ENCODE results near the gene BEST4. TPM values are rescaled to one million over a fixed set of nuclear protein-coding genes. Genes with fewer than 3 reads are reported as not detected.
"Not testable (repeated sequence)": the region's sequence is repeated elsewhere in the genome, so short reads cannot be mapped to it uniquely, and the experiment has no call there.

BEST4 gene
- total and polyA plus RNA-seq, 5 experiments from 2014 or later: 0.29 to 2.2 (median 0.98) TPM; not detected in 1

- POLR2A ChIA-PET: interaction anchor here (0.7 to 16.4 kb wide), 11 partner anchors 9 to 213 kb away, joined by 3 to 590 read pairs (median 28); partner anchors contain the start of genes BEST4, BTBD19, DYNLT4 and HECTD3
- no peak for ATAC-seq
- DNase-seq: peak in 1 of 10 donors; percentile 54
- Mint-ChIP-seq H3K27me3 (no peaks in the 10 kb centered on the region), H3K4me1 (peaks cover 16 to 39% (median 35%) of the 10 kb centered on the region in 4 donors), H3K9me3 (no peaks in the 10 kb centered on the region), H3K36me3 (peaks cover 4 to 15% (median 10%) of the 10 kb centered on the region in 3 donors), H3K27ac (peak overlapping the region; percentile 86 to 99 (median 98)), H3K4me3 (peak overlapping the region in 6 of 10 donors; percentile 26 to 99 (median 58))
Observed at GRCh38 chr1:44798481-44799365, 10.8 kb upstream of the BEST4 start.

- H3K36me3 Mint-ChIP-seq, H3K9me3 Mint-ChIP-seq, ATAC-seq, H3K27me3 Mint-ChIP-seq, H3K4me3 Mint-ChIP-seq: not testable (repeated sequence)
- H3K4me1 Mint-ChIP-seq: peaks cover 11 to 31% (median 27%) of the 10 kb centered on the region in 4 donors
- peak overlapping the region in 5 of 10 donors; percentile 39 to 89 (median 78) for H3K27ac Mint-ChIP-seq
- peak in 1 of 10 donors; percentile 13 for DNase-seq
- POLR2A ChIA-PET: interaction anchor here (0.8 to 16.4 kb wide), 3 partner anchors 14 to 77 kb away, joined by 3 to 590 read pairs (median 413); partner anchors contain the start of genes BTBD19 and DYNLT4
Observed at GRCh38 chr1:44797886-44798285, 9.9 kb upstream of the BEST4 start.

DNA sequence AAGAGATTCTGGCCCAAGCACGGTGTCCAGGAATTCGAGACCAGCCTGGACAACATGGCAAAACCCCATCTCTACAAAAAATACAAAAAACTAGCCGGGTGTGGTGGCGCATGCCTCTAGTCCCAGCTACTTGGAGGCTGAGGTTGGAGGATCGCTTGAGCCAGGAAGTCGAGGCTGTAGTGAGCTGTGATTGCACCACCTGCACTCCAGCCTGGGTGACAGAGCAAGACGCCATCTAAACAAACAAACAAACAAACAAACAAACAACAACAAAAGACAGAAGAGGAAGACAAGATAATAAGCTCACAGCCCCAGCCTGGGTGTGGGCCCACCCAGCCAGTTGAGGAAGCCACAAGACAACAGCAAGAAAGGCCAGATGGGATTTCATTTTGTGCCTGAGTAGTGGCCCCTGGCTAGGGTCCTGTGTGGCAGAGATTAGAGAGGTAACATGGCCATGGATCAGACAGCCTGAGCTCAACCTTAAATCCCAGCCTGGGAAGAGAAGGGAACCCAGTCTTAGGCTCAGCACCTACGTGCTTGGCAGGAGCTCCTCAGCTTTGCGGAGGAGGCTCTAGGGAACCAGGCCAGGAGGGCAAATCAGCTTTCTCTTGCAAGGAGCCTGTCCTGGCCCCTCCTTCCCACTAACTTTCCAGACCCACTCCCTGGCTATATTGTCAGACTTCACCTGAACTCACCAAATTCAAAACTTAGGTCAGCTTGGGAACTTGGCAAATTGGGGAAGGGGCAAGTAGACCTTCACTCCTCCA, 4.9 kb upstream of the BEST4 start:
- peak overlapping the region in 2 of 10 donors; percentile 34 to 37 for H3K27ac Mint-ChIP-seq
- no peaks in the 10 kb centered on the region for H3K9me3 Mint-ChIP-seq
- H3K36me3 Mint-ChIP-seq: no peaks in the 10 kb centered on the region
- H3K27me3 Mint-ChIP-seq: no peaks in the 10 kb centered on the region
- POLR2A ChIA-PET: interaction anchor here (0.8 to 11.9 kb wide), 4 partner anchors 21 to 65 kb away, joined by 3 to 100 read pairs (median 4); partner anchors contain the start of gene RNU5D-1
- DNase-seq (no peak), ATAC-seq (no peak)
- H3K4me3 Mint-ChIP-seq: peak overlapping the region in 1 of 10 donors; percentile 32
- no peaks in the 10 kb centered on the region for H3K4me1 Mint-ChIP-seq

DNA sequence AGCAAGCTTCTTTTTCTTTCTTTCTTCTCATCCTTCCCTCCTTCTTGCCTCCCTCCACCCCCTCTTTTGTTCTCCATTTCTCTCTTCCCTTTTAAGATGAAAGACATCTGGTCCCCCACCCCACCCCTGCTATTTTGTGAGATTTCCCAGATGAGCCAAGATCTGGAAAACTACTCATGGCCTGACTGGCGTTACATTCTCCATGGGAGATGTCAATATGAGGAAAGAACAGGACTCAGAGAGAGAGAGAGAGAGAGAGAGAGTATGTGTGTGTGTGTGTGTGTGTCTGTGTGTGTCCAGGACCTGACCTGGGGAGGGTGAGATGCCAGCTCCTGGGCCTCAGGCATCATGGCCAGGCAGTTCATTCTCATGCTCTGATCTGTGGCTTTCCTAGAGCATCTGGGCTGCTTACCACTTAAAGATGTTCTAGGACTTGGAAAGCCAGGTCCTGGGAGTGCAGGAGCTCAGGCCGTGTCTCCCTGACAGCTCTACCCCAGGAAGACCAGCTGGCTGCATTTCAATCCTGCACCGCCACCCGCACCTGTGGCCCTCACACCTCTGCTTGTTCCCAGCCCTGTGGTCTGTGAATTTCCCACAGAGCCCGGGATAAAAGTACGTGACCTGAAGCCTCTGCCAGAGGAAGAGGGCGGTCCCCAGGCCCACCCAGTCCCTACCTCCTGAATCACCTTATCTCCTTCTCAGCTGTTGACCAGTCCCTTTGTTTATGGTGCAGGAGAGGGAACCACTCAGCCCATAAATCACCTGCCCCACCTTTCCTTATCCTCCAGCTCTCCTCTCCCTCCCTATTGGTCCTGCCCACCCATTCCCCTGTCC, 3.2 kb upstream of the BEST4 start:
- Mint-ChIP-seq H3K36me3 (no peaks in the 10 kb centered on the region), H3K27me3 (no peaks in the 10 kb centered on the region), H3K4me1 (peaks cover 4 to 5% (median 4%) of the 10 kb centered on the region in 4 donors), H3K4me3 (no peak overlapping the region), H3K27ac (peak overlapping the region in 3 of 10 donors; percentile 3 to 70 (median 65)), H3K9me3 (no peaks in the 10 kb centered on the region)
- POLR2A ChIA-PET: interaction anchor here (0.8 to 11.9 kb wide), 5 partner anchors 9 to 512 kb away, joined by 3 to 100 read pairs (median 4); partner anchors contain the start of genes HECTD3 and PLK3
- ATAC-seq: no peak
- DNase-seq: no peak

DNA sequence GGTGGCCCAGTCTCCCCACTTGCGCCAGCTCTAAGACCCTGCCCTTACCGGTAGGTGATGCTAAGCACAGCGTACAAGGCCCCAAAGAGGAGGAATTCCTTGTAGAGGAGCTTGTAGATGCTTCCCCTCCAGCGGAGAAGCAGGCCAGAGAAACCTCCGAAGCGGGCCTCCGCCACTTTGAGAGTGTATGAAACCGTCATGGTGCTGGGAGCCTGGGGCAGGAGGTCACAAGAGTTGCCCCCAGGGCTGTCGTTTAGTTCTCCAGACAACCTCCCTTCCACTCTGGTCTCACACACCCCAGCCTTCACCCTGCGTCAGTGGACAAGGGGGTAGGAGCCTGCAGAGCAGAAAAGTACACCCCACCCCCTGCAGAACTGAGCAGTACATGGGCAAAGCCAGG, 464 bp downstream of the BEST4 start:
- Mint-ChIP-seq H3K4me3 (peak overlapping the region in 1 of 10 donors; percentile 10), H3K9me3 (no peaks in the 10 kb centered on the region), H3K27ac (peak overlapping the region in 1 of 10 donors; percentile 7), H3K27me3 (no peaks in the 10 kb centered on the region), H3K36me3 (no peaks in the 10 kb centered on the region), H3K4me1 (peaks cover 16 to 34% (median 29%) of the 10 kb centered on the region in 4 donors)
- DNase-seq: no peak
- ATAC-seq: no peak
- POLR2A ChIA-PET: interaction anchor here (0.6 to 11.9 kb wide), 10 partner anchors 12 to 1560 kb away, joined by 3 to 100 read pairs (median 20); partner anchors contain the start of genes BTBD19, DYNLT4, EIF2B3 and HECTD3

DNA sequence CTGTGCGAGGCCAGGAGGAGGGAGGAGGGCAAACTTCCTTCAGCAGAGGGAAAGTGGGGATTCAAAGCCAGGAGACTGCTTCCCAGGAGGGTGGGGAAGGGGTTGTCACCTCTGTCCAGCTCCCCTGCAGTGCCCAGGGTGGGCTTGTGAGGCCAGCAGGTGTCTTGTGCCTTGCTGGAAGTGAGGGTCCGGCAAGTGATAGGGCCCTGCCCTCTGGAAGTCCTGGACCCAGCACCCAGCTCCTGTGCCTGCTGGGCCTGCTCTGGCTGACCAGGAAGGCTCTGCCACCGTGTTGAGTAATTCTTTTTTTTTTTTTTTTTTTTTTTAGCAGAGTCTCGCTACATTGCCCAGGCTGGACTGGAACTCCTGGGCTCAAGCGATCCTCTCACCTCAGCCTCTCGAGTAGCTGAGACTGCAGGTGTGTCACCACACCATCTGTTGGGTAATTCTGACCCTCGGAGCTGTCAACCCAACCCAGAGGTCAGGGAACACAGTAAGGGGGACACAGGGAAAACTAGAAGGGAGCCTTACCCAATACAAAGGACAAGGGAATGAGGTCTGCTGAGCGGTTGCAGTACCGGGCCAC, 1.0 kb downstream of the BEST4 start:
- DNase-seq: no peak

GRCh38 chr1:44786138-44786840, 1.7 kb downstream of the BEST4 start:
- H3K4me3 Mint-ChIP-seq: peak overlapping the region; percentile 69 to 84 (median 80)
- peak overlapping the region; percentile 35 to 95 (median 88) for H3K27ac Mint-ChIP-seq
- H3K9me3 Mint-ChIP-seq: no peaks in the 10 kb centered on the region
- H3K27me3 Mint-ChIP-seq: no peaks in the 10 kb centered on the region
- H3K36me3 Mint-ChIP-seq: peaks cover 0 to 7% (median under 1%) of the 10 kb centered on the region in 3 donors
- H3K4me1 Mint-ChIP-seq: peaks cover 16 to 34% (median 30%) of the 10 kb centered on the region in 4 donors
- peak; percentile 64 to 91 (median 79) for DNase-seq
- ATAC-seq: peak; percentile 75 to 77
- POLR2A ChIA-PET: interaction anchor here (0.5 to 11.9 kb wide), 15 partner anchors 10 to 1339 kb away, joined by 3 to 100 read pairs (median 6); partner anchors contain the start of genes BTBD19, DYNLT4, HECTD3 and PLK3

More for the DNA sequence above, 1.0 kb downstream of the BEST4 start:
- ATAC-seq: no peak
- H3K36me3 Mint-ChIP-seq: peaks cover 0 to 4% (median 0%) of the 10 kb centered on the region in 3 donors
- H3K27ac Mint-ChIP-seq: peak overlapping the region; percentile 35 to 95 (median 88)
- no peaks in the 10 kb centered on the region for H3K27me3 Mint-ChIP-seq
- H3K4me3 Mint-ChIP-seq: peak overlapping the region; percentile 69 to 84 (median 80)
- no peaks in the 10 kb centered on the region for H3K9me3 Mint-ChIP-seq
- POLR2A ChIA-PET: interaction anchor here (0.5 to 11.9 kb wide), 11 partner anchors 11 to 1560 kb away, joined by 3 to 100 read pairs (median 19); partner anchors contain the start of genes BTBD19, DYNLT4, HECTD3 and PLK3
- H3K4me1 Mint-ChIP-seq: peaks cover 16 to 34% (median 29%) of the 10 kb centered on the region in 4 donors

- H3K9me3 Mint-ChIP-seq: no peaks in the 10 kb centered on the region
- H3K36me3 Mint-ChIP-seq: peaks cover 0 to 13% (median 6%) of the 10 kb centered on the region in 3 donors
- peak overlapping the region; percentile 57 to 95 (median 88) for H3K27ac Mint-ChIP-seq
- ATAC-seq (no peak), DNase-seq (no peak)
- peaks cover 16 to 34% (median 30%) of the 10 kb centered on the region in 4 donors for H3K4me1 Mint-ChIP-seq
- no peaks in the 10 kb centered on the region for H3K27me3 Mint-ChIP-seq
- H3K4me3 Mint-ChIP-seq: peak overlapping the region; percentile 74 to 84 (median 80)
- POLR2A ChIA-PET: interaction anchor here (0.5 to 11.9 kb wide), 17 partner anchors 9 to 518 kb away, joined by 3 to 100 read pairs (median 5); partner anchors contain the start of genes BTBD19, DYNLT4, EIF2B3 and HECTD3
Observed at GRCh38 chr1:44785501-44786137, 2.4 kb downstream of the BEST4 start.

DNA sequence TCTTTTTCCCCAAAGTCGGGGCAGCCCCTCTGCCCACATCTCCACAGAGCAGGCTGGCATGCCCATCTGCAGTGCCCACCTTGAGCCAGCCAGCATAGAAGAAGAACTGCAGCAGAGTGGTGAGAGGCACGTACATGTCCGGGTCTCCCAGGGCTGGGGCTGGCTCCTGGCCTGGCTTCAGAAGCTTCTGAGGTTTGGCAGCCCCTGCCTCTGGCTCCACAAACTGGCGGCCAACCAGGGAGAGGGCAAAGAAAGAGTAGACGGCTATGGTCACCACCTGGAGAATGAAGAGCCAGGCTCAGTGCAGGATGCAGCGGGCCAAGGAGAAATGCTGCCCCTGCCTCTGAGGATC, 3.0 kb downstream of the BEST4 start:
- peak overlapping the region; percentile 66 to 95 (median 84) for H3K27ac Mint-ChIP-seq
- POLR2A ChIA-PET: interaction anchor here (0.6 to 11.9 kb wide), 16 partner anchors 9 to 519 kb away, joined by 3 to 100 read pairs (median 6); partner anchors contain the start of genes BTBD19, DYNLT4, EIF2B3 and HECTD3
- H3K4me3 Mint-ChIP-seq: peak overlapping the region; percentile 70 to 84 (median 80)
- H3K9me3 Mint-ChIP-seq: no peaks in the 10 kb centered on the region
- peaks cover 0 to 19% (median 11%) of the 10 kb centered on the region in 3 donors for H3K36me3 Mint-ChIP-seq
- DNase-seq (no peak), ATAC-seq (peak in 1 of 2 donors; percentile 1)
- peaks cover 16 to 34% (median 30%) of the 10 kb centered on the region in 4 donors for H3K4me1 Mint-ChIP-seq
- no peaks in the 10 kb centered on the region for H3K27me3 Mint-ChIP-seq
